HepG2 (cell line): ENCODE results near the gene APC2. TPM values are rescaled to one million over a fixed set of nuclear protein-coding genes. Genes with fewer than 3 reads are reported as not detected.

ENCODE experiments used
- ATAC-seq: fragments of 200-7000 bp; cut with Tn5 transposase; 3 replicates; pipeline ENCODE4 v1.9.1; 2020; ENCODE audit warnings: mild to moderate bottlenecking, moderate library complexity
- BruUV-seq: library from RNA; stranded (reverse); fragments of 400-500 nt; replicated peaks from 2 replicates; lab custom pipeline; 2021; lab: Mats Ljungman, UMichigan
- CTCF ChIA-PET: fragments of 300-600 bp; formaldehyde crosslinking; extraction: SDS; loops from one replicate; lab custom pipeline; 2021; ENCODE audit warnings: low total read pairs, inconsistent platforms, low intra/inter-chr PET ratio; lab: Yijun Ruan, JAX
- POLR2A ChIA-PET: fragments of 350-600 bp; sonication (Branson Sonifier 250); formaldehyde crosslinking; loops from one replicate; lab custom pipeline; 2020; ENCODE audit warnings: antibody characterized with exemption, inconsistent platforms; lab: Yijun Ruan, JAX
- DNase-seq: peaks from one replicate; pipeline ENCODE4 v3.0.0-alpha.2; 2015; ENCODE audit warnings: low spot score
- FAIRE-seq: peaks from 3 replicates; lab custom pipeline; 2011; peaks lifted over from hg19 to GRCh38; lab: Jason Lieb, UNC
- H2AFZ ChIP-seq: one replicate; pipeline ENCODE4 v1.6.1; 2011; ENCODE audit warnings: low read length, inconsistent platforms
- H3K27ac ChIP-seq: fragments of 300-600 bp; 3 replicates; pipeline ENCODE4 v1.8.0; 2011; ENCODE audit warnings: mixed run types, mild to moderate bottlenecking, mixed read lengths, low read length, inconsistent platforms; ENCODE audit not compliant: insufficient read depth; ENCODE audit errors: extremely low read length
- H3K27me3 ChIP-seq, 2 experiments: fragments of 200-600 bp in 1 of 2; 2 replicates in 1 of 2; 3 replicates in 1 of 2; pipeline versions ENCODE4 v1.6.0 to v1.8.0; 2011; ENCODE audit warnings: low read length in 2 of 2, mild to moderate bottlenecking in 2 of 2, moderate library complexity in 2 of 2, inconsistent platforms in 1 of 2; ENCODE audit not compliant: insufficient read depth in 2 of 2, control insufficient read depth in 1 of 2
- H3K36me3 ChIP-seq, 2 experiments: fragments of 200-600 bp in 1 of 2; replicated peaks in 1 of 2; 2 replicates in 1 of 2; 3 replicates in 1 of 2; pipeline versions ENCODE4 v1.5.1 to v1.8.0; 2011; ENCODE audit warnings: low read length in 2 of 2, inconsistent platforms in 1 of 2; ENCODE audit not compliant: insufficient read depth in 2 of 2, control insufficient read depth in 1 of 2
- H3K4me1 ChIP-seq: 2 replicates; pipeline ENCODE4 v1.5.1; 2012; ENCODE audit warnings: low read length, inconsistent platforms; ENCODE audit not compliant: insufficient read depth
- H3K4me2 ChIP-seq: 2 replicates; pipeline ENCODE4 v1.6.0; 2011; ENCODE audit warnings: low read depth, low read length, inconsistent platforms
- H3K4me3 ChIP-seq, 3 experiments: fragments of 200-600 bp in 1 of 3; sonication (generic), shearing (Covaris generic) in 1 of 3; replicated peaks in 1 of 3; 2 replicates each; pipeline ENCODE4 v1.5.1; 2011 to 2016; ENCODE audit warnings: low read length in 3 of 3, inconsistent platforms in 2 of 3, low read depth in 2 of 3, mild to moderate bottlenecking in 2 of 3, control low read depth in 1 of 3, mixed read lengths in 1 of 3; ENCODE audit not compliant: insufficient read depth in 1 of 3
- H3K79me2 ChIP-seq: one replicate; pipeline ENCODE4 v1.6.1; 2011; ENCODE audit warnings: low read length, inconsistent platforms; ENCODE audit not compliant: insufficient read depth
- H3K9ac ChIP-seq: 2 replicates; pipeline ENCODE4 v1.6.0; 2011; ENCODE audit warnings: mild to moderate bottlenecking, low read depth, low read length, inconsistent platforms; ENCODE audit not compliant: insufficient read depth
- H3K9me3 ChIP-seq: 2 replicates; pipeline ENCODE4 v1.5.1; 2012; ENCODE audit warnings: mild to moderate bottlenecking, low read length
- H4K20me1 ChIP-seq: 2 replicates; pipeline ENCODE4 v1.6.0; 2011; ENCODE audit warnings: inconsistent platforms, mild to moderate bottlenecking, low read length, moderate library complexity; ENCODE audit not compliant: insufficient read depth
- AGO2 ChIP-seq: fragments of 200-400 bp; formaldehyde crosslinking; optimal IDR thresholded peaks from 2 replicates; pipeline ENCODE3; 2017; ENCODE audit warnings: mild to moderate bottlenecking, low read depth, low read length, moderate library complexity
- ATF3 ChIP-seq: sonication (generic); formaldehyde crosslinking; IDR thresholded peaks from 2 replicates; pipeline ENCODE4 v1.4.0; 2020; ENCODE audit warnings: missing genetic modification reagents
- ESRRA ChIP-seq: sonication (generic); formaldehyde crosslinking; IDR thresholded peaks from 2 replicates; pipeline ENCODE4 v1.5.1; 2020; ENCODE audit warnings: mild to moderate bottlenecking, low read depth, missing genetic modification reagents
- FOXK1 ChIP-seq: sonication (generic); formaldehyde crosslinking; IDR thresholded peaks from 2 replicates; pipeline ENCODE4 v1.4.0; 2020; ENCODE audit warnings: low read depth, missing genetic modification reagents, borderline replicate concordance
- HMG20B ChIP-seq: conservative IDR thresholded peaks from 2 replicates; pipeline ENCODE4 v1.6.1; 2016; ENCODE audit warnings: missing genetic modification reagents, missing compliant biosample characterization
- KLF13 ChIP-seq: sonication (generic); formaldehyde crosslinking; IDR thresholded peaks from 2 replicates; pipeline ENCODE4 v1.4.0; 2020; ENCODE audit warnings: mild to moderate bottlenecking, missing genetic modification reagents
- MLXIP ChIP-seq: sonication (generic); formaldehyde crosslinking; IDR thresholded peaks from 2 replicates; pipeline ENCODE4 v1.9.0; 2021; ENCODE audit warnings: missing genetic modification reagents, borderline replicate concordance
- PAX8 ChIP-seq: sonication (generic); formaldehyde crosslinking; IDR thresholded peaks from 2 replicates; pipeline ENCODE4 v1.8.0; 2022; ENCODE audit warnings: mild to moderate bottlenecking, missing genetic modification reagents, borderline replicate concordance
- RXRA ChIP-seq: sonication (generic); formaldehyde crosslinking; IDR thresholded peaks from 2 replicates; pipeline ENCODE4 v1.5.1; 2020; ENCODE audit warnings: missing genetic modification reagents
- SRSF4 ChIP-seq: fragments of 200-400 bp; formaldehyde crosslinking; IDR thresholded peaks from one replicate; pipeline ENCODE4 v1.6.1; 2018; ENCODE audit warnings: mild to moderate bottlenecking, low read depth, low read length, moderate library complexity; ENCODE audit not compliant: poor library complexity, severe bottlenecking
- TOPORS ChIP-seq: sonication (generic); formaldehyde crosslinking; IDR thresholded peaks from 2 replicates; pipeline ENCODE4 v1.8.0; 2023; ENCODE audit warnings: mild to moderate bottlenecking, missing genetic modification reagents
- ZFP37 ChIP-seq: sonication (generic); formaldehyde crosslinking; IDR thresholded peaks from 2 replicates; pipeline ENCODE4 v1.4.0; 2020; ENCODE audit warnings: missing genetic modification reagents, borderline replicate concordance
- ZGPAT ChIP-seq: IDR thresholded peaks from 2 replicates; pipeline ENCODE4 v1.6.1; 2016; ENCODE audit warnings: mild to moderate bottlenecking
- ZNF160 ChIP-seq: sonication (generic); formaldehyde crosslinking; IDR thresholded peaks from 2 replicates; pipeline ENCODE4 v1.8.0; 2022; ENCODE audit warnings: mild to moderate bottlenecking, inconsistent platforms, missing genetic modification reagents
- ZNF205 ChIP-seq: IDR thresholded peaks from 2 replicates; pipeline ENCODE4 v1.6.1; 2018; ENCODE audit warnings: missing biosample characterization, missing genetic modification reagents
- ZNF234 ChIP-seq: sonication (generic); formaldehyde crosslinking; conservative IDR thresholded peaks from 2 replicates; pipeline ENCODE4 v1.5.1; 2020; ENCODE audit warnings: mild to moderate bottlenecking, missing genetic modification reagents
- ZNF761 ChIP-seq: sonication (generic); formaldehyde crosslinking; conservative IDR thresholded peaks from 2 replicates; pipeline ENCODE4 v1.4.0; 2020; ENCODE audit warnings: mild to moderate bottlenecking, missing genetic modification reagents
- ZNF800 ChIP-seq: sonication (generic); formaldehyde crosslinking; IDR thresholded peaks from 2 replicates; pipeline ENCODE4 v1.4.0; 2020; ENCODE audit warnings: missing genetic modification reagents
- WGBS: methylation state at CpG from one replicate; pipeline ENCODE4 v1.1.6; 2017; ENCODE audit warnings: low lambda C conversion rate; 5-methylcytosine and 5-hydroxymethylcytosine counted together
- in situ Hi-C: cut with HindIII; loops from 2 replicates; pipeline ENCODE4 v1.10.0; 2017; ENCODE audit warnings: low pct_unique_long_range_greater_than_20kb; ENCODE audit not compliant: extremely low pct_ligation_motif_present
- intact Hi-C: fragments of 100-400 bp; cut with micrococcal nuclease; formaldehyde crosslinking; loops from one replicate; pipeline ENCODE4 v1.10.0; 2022; ENCODE audit not compliant: unreplicated experiment
- polyA plus RNA-seq, 8 experiments: library from polyadenylated mRNA; depleted of rRNA in 3 of 8; stranded (reverse) in 7 of 8; unstranded in 1 of 8; fragments of >200 nt; fragmentation: Illumina TruSeq in 4 of 8; extraction: Trizol in 4 of 8; gene quantifications; 2 replicates each; pipeline versions ENCODE4 v1.2.1 to v1.2.3, GENCODE V29; 2011 to 2016; ENCODE audit warnings: low read depth in 4 of 8, missing spikeins in 1 of 8, mixed read lengths in 1 of 8; ENCODE audit not compliant: insufficient read depth in 1 of 8
- total RNA-seq, 5 experiments: library from RNA; depleted of rRNA; stranded (reverse); fragments of >200 nt; fragmentation: Illumina TruSeq; extraction: Trizol; gene quantifications; 2 replicates each; pipeline ENCODE4 v1.2.3, GENCODE V29; 2016; ENCODE audit warnings: low read depth in 1 of 5

The APC2 gene
- total and polyA plus RNA-seq, 2 of the 13 experiments (the other 11 are each of a cell fraction or from before 2014, with no cell fraction given): 0.08 to 0.22 TPM

- CTCF ChIA-PET: no interaction called here
- TF ChIP-seq HMG20B (CRISPR knock-in tag) (no peak), TOPORS (CRISPR knock-in tag) (no peak), ZNF761 (CRISPR knock-in tag) (no peak), ATF3 (CRISPR knock-in tag) (no peak), ZNF800 (CRISPR knock-in tag) (no peak), MLXIP (CRISPR knock-in tag) (no peak), RXRA (CRISPR knock-in tag) (no peak), ESRRA (no peak), ZGPAT (no peak), FOXK1 (CRISPR knock-in tag) (no peak), ZNF205 (CRISPR knock-in tag) (no peak), SRSF4 (no peak), ZNF234 (CRISPR knock-in tag) (no peak), KLF13 (CRISPR knock-in tag) (no peak), PAX8 (CRISPR knock-in tag) (no peak), ZFP37 (CRISPR knock-in tag) (no peak), ZNF160 (CRISPR knock-in tag) (no peak), AGO2 (peak; percentile 33)
Observed at GRCh38 chr19:1418951-1419738, 30.8 kb upstream of the APC2 start.

More at GRCh38 chr19:1418951-1419738, 30.8 kb upstream of the APC2 start:
- Histone ChIP-seq H2AFZ (no peak overlapping the region), H3K4me3 (no peak overlapping the region), H3K79me2 (peaks cover 64% of the 10 kb centered on the region), H3K9ac (no peak overlapping the region), H3K4me2 (no peak overlapping the region), H3K4me1 (peaks cover 64% of the 10 kb centered on the region), H3K27ac (no peak overlapping the region), H4K20me1 (peaks cover 56% of the 10 kb centered on the region), H3K9me3 (no peaks in the 10 kb centered on the region), H3K36me3 (peaks cover 25 to 67% of the 10 kb centered on the region in 2 experiments), H3K27me3 (no peaks in the 10 kb centered on the region)
- intact Hi-C loops (no loop called here), in situ Hi-C loops (no loop called here)
- no TSS peak for BruUV-seq
- ATAC-seq (no peak), FAIRE-seq (no peak), DNase-seq (no peak)
- 99% methylated on average over 10 of the region's 21 CpGs for WGBS
- POLR2A ChIA-PET: interaction anchor here (0.7 kb wide), 1 partner anchor 11 kb away, joined by 4 read pairs; no protein-coding TSS in a partner anchor
